HG02763 (cell line): ENCODE results near the gene EFHD1.

Experiments used
- ATAC-seq: cut with Tn5 transposase; IDR thresholded peaks from one replicate; pipeline ENCODE4 v1.9.1; 2021; ENCODE audit warnings: mild to moderate bottlenecking, moderate library complexity; ENCODE audit not compliant: unreplicated experiment

Gene EFHD1, protein sequence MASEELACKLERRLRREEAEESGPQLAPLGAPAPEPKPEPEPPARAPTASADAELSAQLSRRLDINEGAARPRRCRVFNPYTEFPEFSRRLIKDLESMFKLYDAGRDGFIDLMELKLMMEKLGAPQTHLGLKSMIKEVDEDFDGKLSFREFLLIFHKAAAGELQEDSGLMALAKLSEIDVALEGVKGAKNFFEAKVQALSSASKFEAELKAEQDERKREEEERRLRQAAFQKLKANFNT

DNA sequence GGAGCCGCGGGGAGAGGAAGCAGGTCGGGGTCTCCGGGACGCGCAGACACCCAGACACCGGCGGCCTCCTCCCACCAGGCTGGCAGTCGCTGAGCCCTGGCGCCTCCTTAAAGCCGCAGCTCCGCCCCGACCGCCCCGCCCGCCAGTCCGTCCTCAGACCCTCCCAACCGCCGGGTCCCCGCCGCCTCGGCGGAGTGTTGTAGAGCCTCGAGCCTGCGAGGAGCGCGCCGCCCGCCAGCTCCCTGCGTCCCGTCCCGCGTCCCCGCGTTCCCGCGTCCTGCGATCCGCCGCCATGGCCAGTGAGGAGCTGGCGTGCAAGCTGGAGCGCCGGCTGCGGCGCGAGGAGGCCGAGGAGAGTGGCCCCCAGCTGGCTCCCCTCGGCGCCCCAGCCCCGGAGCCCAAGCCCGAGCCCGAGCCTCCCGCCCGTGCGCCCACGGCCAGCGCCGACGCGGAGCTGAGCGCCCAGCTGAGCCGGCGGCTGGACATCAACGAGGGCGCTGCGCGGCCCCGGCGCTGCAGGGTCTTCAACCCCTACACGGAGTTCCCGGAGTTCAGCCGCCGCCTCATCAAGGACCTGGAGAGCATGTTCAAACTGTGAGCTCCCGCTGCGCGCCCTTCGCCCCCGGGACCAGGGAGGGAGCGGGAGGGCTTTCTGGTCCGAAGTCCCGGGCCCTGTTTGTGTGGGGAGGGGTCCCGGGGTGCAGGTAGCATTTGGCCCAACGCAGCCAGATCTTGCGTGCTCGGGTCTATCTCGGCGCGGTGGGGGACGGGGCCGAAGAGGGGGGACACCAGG is at the start of gene EFHD1:
TSS of gene EFHD1 (plus strand) at position 192 of the 793 bp plus-strand sequence. CDS start at position 293, 101 bp downstream.
- no peak for ATAC-seq

GRCh38 chr2:232584238-232584637 is 49.2 kb upstream of the EFHD1 start:
- no peak for ATAC-seq

- no peak for ATAC-seq
Observed at GRCh38 chr2:232586943-232587505, 46.4 kb upstream of the EFHD1 start.

DNA sequence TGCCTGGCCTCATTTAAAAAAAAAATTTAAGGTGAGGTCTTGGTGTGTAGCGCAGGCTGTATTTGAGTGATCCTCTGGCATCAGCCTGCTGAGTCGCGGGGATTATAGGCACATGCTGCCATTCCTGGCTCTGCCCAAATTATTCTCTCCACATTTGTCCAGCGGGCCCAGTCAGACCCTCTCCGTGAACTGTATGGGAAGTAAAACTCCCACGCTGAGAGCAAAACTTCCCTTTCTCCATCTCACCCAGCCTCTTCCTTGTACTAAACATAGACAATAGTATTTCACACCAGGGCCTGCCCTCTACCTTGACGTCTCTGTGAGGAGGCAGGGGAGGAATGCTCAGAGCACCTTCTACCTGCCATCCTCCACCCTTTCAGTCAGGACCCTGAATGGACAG is 45.9 kb upstream of the EFHD1 start:
- no peak for ATAC-seq

DNA sequence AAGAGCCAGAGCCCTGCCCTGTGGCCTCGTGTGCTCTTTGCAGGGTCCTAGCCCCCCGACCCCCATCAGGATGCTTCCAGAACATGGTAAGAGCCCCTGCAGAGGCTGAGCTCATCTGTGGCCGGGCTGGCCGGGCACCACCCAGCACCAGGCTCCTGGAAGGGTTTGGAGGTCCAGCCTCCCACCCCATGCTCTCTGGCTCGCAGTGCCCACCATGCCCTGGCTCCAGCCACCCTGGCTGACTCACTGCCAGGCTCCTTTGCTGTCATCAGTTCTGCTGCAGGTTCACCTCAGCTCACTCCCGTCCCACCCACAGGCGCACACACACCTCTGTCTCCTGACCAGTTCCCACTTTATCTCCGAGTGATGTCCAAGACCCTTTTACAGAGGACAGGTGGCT is 45.4 kb upstream of the EFHD1 start:
- ATAC-seq = no peak

- no peak for ATAC-seq
Observed at GRCh38 chr2:232588680-232589585, 44.5 kb upstream of the EFHD1 start.

DNA sequence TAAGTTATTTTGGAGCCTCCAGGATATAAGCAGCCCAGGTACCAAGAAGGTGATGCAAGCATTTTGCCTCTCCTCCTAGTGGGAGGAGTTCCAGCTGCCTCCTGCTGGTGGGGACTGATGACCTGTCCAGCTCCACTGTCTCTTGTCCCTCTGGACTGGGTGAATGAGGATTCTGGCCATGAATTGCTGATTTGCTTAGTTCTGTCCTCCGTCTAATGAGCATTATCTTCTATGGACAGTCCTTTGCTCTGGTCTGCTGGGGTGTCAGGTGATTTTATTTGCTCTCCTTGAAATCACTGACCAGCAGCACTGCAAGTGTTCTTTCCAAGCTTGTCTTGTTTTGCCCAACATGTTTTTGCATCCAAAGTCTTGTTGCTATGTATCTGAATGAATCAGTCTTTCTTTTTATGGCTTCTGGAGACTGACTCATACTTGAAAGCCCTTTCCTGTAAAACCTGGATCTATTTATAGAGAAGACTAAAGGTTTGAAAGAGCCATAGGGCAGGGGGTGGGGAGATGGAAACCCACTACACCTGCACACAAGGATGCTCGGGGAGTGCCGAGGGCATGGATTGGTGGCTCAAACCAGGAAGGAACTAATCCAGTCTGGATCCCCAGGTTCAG is 40.5 kb upstream of the EFHD1 start:
- ATAC-seq = no peak

GRCh38 chr2:232593982-232594381 is 39.4 kb upstream of the EFHD1 start:
- no peak for ATAC-seq

GRCh38 chr2:232597362-232598079 is 35.9 kb upstream of the EFHD1 start:
- no peak for ATAC-seq

- ATAC-seq = no peak
Observed at GRCh38 chr2:232598293-232598692, 35.1 kb upstream of the EFHD1 start.

- no peak for ATAC-seq
Observed at GRCh38 chr2:232600053-232600773, 33.2 kb upstream of the EFHD1 start.

- ATAC-seq = no peak
Observed at GRCh38 chr2:232603283-232603682, 30.1 kb upstream of the EFHD1 start.

DNA sequence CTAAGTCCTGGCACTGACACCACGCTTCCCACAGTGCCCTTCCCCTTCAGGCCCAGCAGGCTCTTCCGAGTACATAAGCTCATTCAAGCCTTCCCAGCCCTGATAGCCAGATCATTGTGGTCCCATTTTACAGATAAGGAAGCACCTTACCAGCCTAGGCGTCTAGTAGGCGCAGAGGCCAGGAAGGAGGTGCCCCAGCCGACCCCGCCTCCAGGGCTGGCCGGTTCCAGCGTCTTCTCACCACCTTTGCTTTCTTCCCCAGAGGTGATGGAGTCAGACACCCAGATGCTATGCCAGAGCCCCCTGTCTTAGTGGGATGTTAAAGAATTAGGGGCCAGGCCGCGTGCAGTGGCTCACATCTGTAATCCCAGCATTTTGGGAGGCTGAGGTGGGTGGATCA is 28.9 kb upstream of the EFHD1 start:
- ATAC-seq = no peak

DNA sequence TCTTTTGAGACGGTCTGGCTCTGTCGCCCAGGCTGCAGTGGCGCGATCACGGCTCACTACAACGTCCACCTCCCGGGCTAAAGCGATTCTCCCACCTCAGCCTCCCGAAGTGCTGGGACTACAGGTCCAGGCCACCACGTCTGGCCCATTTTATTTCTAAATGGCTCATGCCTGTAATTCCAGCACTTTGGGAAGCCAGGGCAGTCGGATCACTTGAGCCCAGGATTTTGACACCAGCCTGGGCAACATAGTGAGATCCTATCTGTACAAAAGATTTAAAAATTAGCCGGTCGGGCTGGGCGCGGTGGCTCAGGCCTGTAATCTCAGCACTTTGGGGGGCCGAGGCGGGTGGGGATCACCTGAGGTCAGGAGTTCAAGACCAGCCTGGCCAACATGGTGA is 26.4 kb upstream of the EFHD1 start:
- ATAC-seq = no peak

GRCh38 chr2:232609607-232610006 is 23.8 kb upstream of the EFHD1 start:
- no peak for ATAC-seq

GRCh38 chr2:232610081-232610480 is 23.3 kb upstream of the EFHD1 start:
- ATAC-seq = no peak

DNA sequence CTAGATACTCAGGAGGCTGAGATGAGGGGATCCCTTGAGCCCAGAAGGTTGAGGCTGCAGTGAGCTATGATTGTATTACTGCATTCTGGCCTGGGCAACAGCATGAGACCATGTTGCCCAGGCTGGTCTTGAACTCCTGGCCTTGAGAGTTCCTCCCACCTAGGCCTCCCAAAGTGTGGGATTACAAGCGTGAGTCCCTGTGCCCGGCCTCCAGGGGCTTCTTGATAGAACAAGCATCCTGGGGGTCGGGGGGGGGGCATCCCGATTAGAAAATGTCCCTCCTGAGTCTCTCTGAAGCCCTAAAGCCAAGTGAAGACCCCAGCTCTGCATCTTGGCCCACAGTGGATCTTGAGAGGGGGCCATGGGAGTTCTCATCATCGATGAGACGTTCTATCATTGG is 22.3 kb upstream of the EFHD1 start:
- ATAC-seq = no peak

- no peak for ATAC-seq
Observed at GRCh38 chr2:232611559-232612218, 21.7 kb upstream of the EFHD1 start.
